GM19035 (cell line): ENCODE results near the gene ZNF235.
A peak's percentile ranks its signal among the peaks of the same experiment; 100 is the strongest.
"Not testable (repeated sequence)": the region's sequence is repeated elsewhere in the genome, so short reads cannot be mapped to it uniquely, and the experiment has no call there.

Experiments
- ATAC-seq: cut with Tn5 transposase; IDR thresholded peaks from one replicate; pipeline ENCODE4 v1.9.1; 2021; ENCODE audit not compliant: unreplicated experiment

ZNF235 gene

GRCh38 chr19:44304659-44305193 lies at the start of gene ZNF235:
TSS of gene ZNF235 (minus strand) at chr19:44305025. CDS start at chr19:44303404, 1,621 bp downstream.
- peak; percentile 92 for ATAC-seq

GRCh38 chr19:44346556-44346955 lies 41.7 kb upstream of the ZNF235 start:
- ATAC-seq: no peak

- no peak for ATAC-seq
These were observed 41.1 kb upstream of the ZNF235 start for GRCh38 chr19:44345959-44346358.

- ATAC-seq: no peak
These were observed 39.4 kb upstream of the ZNF235 start for GRCh38 chr19:44344255-44344654.

GRCh38 chr19:44341794-44342193 lies 37.0 kb upstream of the ZNF235 start:
- no peak for ATAC-seq

GRCh38 chr19:44334639-44335038 lies 29.8 kb upstream of the ZNF235 start:
- ATAC-seq: not testable (repeated sequence)

GRCh38 chr19:44332145-44332544 lies 27.3 kb upstream of the ZNF235 start:
- ATAC-seq: no peak

- ATAC-seq: no peak
These were observed 11.1 kb upstream of the ZNF235 start for GRCh38 chr19:44315883-44316282.

- ATAC-seq: no peak
These were observed 8.4 kb upstream of the ZNF235 start for GRCh38 chr19:44313231-44313630.

GRCh38 chr19:44308011-44308410 lies 3.2 kb upstream of the ZNF235 start:
- ATAC-seq: no peak

GRCh38 chr19:44306283-44306682 lies 1.5 kb upstream of the ZNF235 start:
- ATAC-seq: no peak

GRCh38 chr19:44305457-44305856 lies 632 bp upstream of the ZNF235 start:
- ATAC-seq: no peak

- ATAC-seq: peak; percentile 22
These were observed 753 bp downstream of the ZNF235 start for GRCh38 chr19:44303976-44304568.

- no peak for ATAC-seq
These were observed 1.5 kb downstream of the ZNF235 start for GRCh38 chr19:44303320-44303719.

GRCh38 chr19:44284968-44285367 lies 19.9 kb downstream of the ZNF235 start:
- no peak for ATAC-seq

GRCh38 chr19:44282846-44283245 lies 22.0 kb downstream of the ZNF235 start:
- ATAC-seq: no peak

- ATAC-seq: no peak
These were observed 23.9 kb downstream of the ZNF235 start for GRCh38 chr19:44280916-44281315.

GRCh38 chr19:44278181-44278690 lies 26.6 kb downstream of the ZNF235 start:
- no peak for ATAC-seq

GRCh38 chr19:44277331-44277730 lies 27.5 kb downstream of the ZNF235 start:
- ATAC-seq: no peak

- ATAC-seq: no peak
These were observed 44.0 kb downstream of the ZNF235 start for GRCh38 chr19:44260695-44261446.

- ATAC-seq: no peak
These were observed 44.5 kb downstream of the ZNF235 start for GRCh38 chr19:44260343-44260681.

GRCh38 chr19:44258835-44259413 lies 45.9 kb downstream of the ZNF235 start:
- ATAC-seq: no peak
